Stimulated activated CD4-positive, alpha-beta T cell treated with anti-CD3 and anti-CD28 coated beads, TNF-alpha, amount 100 ng/mL, for 1 hour (primary cell): ENCODE results near the gene SYT1.

Experiments
- DNase-seq, 3 donors: peaks; one replicate each; pipeline ENCODE4 v3.0.0-alpha.2; 2020; ENCODE audit warnings: low read depth in 3 of 3, low spot score in 1 of 3

SYT1 gene

DNA sequence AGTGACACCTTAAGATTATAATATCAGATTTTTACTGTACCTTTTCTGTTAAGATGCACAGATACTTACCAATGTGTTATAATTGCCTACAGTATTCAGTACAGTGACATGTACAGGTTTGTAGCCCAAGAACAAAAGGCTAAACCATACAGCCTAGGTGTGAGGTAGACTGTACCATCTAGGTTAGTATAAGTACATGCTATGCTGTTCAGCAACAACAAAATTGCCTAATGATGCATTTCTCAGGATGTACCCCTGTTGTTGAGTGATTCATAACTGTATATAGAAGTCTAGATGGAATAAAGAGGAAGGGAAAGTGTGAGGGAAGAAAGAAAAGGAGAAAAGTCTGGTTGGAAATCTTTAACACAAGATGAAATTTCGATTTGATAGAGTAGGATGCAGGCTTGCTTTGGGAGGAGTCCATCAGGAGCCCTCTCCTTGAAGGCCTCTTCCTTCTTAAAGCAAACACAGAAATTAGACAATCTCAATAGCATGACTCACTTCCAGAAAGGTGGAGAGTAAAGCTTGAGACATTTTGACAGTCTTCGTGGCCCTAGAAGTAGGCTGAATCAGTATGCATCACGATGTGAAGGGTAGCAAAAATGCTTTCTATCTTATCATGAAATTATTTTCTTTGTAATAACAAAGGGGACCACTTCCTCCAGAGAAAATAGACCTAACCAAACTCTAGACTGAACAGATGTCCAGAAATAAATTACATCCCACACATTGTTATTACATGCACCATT lies 191.5 kb downstream of the SYT1 start:
- DNase-seq = no peak

DNA sequence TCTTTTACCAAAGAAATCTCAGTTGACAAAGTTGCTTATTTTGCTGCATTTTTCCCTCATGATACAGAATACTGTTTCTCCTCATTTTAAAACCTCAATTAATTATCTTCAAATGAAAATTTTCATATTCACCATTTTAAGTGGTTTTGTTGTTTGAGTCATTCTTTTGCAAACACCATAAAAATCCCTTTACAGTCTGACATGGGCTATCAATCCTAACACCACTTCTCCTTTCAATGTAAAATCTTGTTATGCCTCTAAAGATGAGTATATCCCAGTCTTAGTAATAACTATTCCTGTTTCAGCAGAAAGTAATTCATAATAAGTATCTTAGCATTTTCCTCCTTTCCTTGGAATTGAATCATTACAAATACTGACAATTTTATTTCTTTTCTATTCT lies 192.2 kb downstream of the SYT1 start:
- DNase-seq = no peak

DNA sequence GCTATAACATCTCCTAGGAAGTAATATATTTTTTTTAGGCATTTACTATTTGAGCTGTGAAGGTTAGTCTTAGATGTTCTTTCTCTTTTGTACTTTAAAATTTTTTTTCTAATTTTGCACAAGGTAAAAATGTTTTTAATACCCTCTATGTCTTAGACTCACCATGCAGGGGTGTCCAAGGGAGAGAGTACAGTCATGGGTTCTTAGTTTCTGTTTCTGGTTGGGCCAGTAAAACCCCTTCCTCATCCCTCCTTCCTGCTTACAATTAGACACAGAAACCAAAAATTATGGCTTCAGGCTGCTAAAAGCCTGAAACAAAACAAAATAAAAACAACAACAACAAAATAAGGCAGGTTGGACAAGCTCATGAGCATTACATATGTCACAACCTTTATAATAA lies 193.0 kb downstream of the SYT1 start:
- DNase-seq = no peak

DNA sequence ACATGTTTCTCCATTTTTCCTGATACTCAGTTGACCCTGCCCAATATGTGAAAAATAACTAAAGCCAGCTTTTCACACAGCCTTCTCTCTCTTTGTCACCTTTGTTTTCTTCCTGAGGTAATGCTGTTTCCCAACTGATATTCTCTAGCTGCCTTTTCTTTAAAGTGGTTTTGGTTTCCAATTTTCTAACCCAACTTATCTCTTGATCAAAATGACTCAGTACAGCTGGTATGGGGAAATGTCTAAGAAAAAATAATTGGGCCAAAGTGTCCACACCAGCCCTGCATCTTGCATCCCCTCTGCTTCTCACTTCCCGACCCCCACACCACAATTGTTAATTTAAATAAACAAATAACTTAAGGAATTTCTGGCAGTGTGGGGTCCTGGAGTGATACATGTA lies 193.8 kb downstream of the SYT1 start:
- DNase-seq = no peak

DNA sequence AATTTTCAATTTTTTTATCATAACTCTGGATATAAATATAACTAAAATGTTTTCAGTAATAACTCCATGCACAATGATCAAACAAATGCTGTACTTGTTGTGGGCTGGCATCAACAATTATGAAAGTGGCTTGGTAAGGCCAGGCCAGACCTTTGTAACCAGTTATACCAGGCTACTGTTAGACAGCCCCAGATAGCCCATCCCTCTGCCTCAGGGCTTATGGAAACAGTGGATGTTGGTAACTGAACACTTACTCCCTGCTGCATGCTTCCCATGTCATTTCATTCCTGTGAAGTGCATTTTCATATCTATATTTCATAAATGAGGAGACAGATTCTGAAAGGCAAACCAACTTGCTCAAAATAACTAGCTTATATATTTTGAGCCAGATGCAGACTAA lies 195.0 kb downstream of the SYT1 start:
- DNase-seq = no peak

DNA sequence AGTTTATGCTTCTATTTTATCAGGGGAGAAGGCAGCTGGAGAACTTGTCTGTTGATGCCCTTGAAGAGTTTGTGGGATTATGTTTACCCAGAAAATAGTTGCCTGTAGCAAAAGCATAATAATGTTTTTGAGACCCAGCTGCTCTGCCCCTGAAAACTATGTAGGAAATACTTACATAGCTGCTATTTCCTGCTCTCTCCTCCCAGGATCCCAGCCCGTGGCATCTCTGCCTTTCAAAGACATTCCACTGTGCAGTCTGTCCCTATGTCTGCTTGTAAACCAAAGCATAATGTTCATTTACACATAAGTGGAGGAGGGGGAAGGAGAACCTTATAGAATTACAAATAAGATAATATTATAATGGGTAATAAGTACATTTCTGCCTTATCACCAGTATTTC lies 198.7 kb downstream of the SYT1 start:
- no peak for DNase-seq

DNA sequence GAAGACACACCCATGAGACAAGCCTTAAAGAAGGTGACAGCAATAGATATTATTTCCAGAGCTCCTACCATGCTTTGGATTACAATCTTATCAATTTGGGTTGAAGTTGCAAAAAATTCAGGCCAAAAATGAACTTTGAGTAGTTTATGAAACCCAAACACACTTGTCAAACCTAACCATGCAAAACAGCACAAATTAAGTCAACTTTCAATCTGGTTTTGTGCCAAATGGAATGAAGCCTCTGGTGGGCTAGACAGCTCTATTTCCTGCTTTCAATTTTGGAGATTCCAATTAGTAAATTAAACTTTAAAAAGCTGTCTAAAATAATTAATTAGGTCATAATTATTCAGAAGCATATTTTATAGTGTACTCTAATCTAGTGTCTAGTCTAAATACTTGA lies 203.4 kb downstream of the SYT1 start:
- no peak for DNase-seq

DNA sequence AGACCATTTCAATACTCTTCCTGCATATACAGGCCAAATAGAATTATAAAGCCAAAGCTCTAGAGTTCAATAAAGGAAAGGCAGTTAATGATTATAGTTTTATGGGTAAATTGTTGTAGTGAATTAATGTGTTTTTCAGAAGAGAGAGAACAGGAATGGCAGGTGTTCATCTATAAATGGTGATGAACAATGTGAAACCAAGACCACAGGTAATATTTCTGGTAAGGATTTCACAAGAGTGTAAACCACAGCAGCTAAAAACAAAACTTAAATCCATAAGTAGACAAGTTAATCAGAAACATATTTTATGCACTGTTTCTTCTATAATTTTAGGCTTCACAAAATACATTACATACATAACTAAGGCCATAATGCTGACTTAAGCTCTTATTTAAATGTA lies 204.4 kb downstream of the SYT1 start:
- no peak for DNase-seq

DNA sequence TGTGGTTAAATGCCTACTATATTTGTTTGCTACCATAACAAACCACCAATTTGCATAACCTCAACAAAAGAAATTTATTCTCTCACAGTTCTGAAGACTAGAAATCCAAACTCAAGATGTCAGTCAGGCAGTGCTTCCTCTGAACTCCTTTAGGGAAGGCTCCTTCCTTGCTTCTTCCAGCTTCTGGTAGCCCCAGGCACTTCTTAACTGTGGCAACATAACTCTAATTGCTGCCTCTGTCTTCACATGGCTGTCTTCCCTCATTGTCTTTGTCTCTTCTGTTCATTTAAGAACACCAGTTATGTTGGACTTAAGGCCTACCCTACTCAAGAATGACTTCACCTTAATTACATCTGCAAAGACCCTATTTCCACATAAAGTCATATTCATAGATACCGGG lies 206.9 kb downstream of the SYT1 start:
- no peak for DNase-seq

DNA sequence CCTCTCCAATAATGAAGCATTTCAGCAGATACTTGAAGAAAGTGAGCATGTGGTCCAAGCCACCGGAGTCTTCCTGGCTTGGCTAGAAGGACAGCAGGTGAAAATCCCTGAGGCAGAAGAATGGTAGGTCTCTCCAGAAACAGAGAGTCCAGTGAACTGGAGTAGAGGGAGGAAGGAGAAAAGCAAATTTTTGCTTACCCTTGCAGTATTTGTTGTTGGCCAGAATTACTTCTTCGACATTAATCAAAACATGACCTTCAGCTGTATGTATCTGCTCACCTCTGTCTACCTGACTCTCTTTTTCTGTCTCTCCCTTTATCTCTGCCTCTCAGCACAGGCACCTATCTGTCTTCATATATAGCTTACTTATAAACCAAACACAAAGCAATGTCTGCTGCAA lies 208.9 kb downstream of the SYT1 start:
- DNase-seq = no peak

DNA sequence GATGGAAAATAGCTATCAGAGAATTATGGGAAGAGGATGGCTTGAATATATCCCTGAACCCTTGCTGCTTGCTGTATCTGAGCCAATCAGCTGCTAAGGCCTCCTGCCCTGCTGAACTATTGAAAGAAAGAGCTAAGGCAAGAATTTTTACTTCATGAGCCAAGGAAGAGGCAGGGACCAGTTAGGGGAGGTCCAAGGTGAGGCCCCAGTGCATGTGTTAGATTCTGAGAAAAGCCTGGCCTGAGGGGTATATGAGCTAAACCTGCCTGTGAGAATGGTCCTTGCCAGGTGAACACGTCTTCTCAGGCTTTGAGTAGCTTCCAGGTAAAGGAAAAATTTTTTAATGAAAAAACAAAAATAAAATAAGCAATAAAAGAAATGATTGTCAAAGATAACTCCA lies 218.0 kb downstream of the SYT1 start:
- DNase-seq = no peak

DNA sequence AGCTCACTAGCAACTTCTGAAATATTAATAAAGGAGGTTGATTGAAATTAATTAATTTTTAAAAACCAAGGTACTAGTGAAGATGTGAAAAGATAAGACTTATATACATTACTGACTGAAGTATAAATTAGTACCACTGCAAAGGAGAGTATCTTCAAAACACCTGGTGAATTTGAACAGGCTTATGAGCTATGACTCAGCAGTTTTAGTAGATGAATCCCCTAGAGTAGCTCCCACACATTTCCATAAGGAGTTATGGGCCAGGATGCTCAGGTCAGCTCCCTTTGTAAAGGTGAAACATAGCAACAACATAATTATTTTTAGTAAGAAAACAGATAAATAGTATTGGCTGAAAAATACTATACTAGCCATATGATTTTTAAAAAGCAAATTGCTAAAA lies 218.6 kb downstream of the SYT1 start:
- DNase-seq = no peak

DNA sequence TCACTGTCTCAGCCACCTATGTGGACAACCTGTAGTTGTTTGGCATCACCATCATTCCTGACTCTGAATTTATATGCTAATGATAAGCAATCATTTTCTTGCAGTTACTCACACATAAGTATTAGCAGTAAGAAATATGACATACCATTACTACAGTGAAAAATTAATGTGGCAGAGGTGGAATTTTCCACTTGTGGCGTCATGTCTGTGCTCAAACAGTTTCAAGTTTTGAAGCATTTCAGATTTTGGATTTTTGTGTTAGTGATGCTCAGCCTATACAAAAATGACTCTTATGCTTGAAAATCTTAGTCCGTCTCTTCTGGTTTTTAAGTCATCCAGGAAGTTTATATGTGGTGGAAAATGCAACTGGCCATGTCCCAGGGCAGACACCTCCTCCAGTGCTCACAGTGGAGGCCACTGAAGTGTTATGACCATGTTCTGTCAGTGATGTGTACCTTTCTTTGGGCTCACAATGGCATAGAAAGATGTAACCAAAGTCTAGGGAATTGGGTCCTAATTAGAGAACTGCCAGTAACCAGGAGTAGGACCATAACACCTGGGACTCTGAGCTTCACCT lies 220.6 kb downstream of the SYT1 start:
- no peak for DNase-seq

DNA sequence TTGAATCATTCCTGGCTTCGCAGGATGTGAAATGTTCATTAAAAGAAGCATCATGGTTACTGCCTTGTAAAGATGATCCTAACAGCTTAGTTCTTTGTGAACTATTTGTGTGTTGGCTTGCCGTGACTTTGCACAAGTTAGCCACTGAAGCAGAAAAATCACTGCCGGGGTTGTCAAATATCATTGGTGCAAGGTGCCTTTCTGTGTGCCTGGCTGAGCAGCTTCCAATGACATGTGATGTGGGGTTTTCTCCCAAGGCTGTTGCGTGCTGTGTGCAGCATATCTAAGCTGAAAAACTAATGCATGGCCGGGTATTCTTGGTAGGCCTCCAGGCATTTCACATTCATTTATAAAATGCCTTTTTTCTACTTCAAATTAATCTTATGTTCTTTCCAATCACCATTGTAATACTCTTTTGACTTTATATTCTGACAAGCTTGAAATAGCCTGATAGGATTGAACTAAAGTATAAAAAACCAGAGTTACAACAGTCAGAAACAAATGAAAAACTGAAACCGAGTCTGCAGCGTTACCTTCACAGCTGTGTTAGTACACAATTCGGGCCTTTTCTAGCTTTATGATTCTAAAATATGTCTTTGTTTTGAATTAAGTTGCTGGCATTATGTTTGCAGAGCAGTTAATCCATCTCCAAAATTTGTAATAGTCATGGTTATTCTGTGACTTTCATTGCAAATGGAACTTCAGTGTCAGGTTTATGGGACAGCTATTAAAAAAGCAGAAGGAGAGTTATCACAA lies 222.1 kb downstream of the SYT1 start:
- DNase-seq = no peak

DNA sequence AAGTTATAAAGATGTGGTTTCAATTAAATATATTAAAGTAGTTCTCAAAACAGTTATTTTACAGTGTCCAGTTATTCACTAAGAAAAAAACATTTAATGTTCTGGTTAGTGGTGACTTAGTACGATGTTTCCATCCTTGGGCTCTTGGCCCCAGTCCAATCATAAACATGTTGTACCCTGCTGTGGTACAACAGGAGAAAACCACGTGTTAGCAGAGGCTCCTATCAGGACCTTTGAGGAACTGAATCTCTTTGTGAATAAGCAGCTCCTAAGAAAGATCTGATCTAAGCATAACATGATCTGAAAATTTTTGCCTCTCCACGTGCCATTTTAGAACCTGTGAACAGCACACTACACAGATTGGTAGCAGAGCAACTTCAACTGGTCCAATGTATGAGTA lies 234.0 kb downstream of the SYT1 start:
- no peak for DNase-seq

DNA sequence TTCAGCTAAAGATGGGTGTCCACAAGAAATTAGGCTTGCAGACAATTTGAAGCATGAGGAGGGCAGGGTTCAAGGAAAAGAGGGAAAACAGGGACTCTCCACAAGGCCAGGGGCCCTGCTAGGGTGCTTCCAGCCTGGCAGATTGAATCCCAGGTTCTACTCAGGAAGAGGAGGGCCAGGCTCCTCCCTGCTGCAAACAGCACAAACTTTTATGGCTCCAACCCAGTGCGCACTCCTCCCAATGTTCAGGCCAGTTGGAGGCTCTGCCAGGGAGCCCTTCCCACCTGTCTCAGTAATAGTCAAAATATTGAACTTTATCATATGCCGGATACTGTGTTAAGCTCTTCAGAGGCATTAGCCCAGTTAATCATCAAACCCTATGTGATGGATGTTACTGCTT lies 244.4 kb downstream of the SYT1 start:
- no peak for DNase-seq

DNA sequence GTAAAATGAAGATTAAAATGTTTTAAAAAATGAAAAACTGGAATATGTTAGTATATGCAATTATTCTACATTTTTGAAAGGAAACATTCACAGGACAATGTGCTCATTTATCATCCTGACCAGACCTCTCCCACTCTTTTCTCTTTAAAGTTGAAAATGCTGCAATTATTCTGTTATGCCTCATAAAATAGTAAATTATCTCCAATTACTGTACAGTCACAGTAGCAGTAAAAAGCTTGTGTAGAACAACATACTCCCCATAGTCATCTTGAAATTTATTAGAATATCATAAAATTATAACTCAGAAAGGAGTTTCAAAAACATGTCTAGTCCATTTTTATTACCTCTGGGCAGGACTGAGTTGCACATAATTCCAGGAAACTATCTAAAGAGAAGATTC lies 250.3 kb downstream of the SYT1 start:
- no peak for DNase-seq

DNA sequence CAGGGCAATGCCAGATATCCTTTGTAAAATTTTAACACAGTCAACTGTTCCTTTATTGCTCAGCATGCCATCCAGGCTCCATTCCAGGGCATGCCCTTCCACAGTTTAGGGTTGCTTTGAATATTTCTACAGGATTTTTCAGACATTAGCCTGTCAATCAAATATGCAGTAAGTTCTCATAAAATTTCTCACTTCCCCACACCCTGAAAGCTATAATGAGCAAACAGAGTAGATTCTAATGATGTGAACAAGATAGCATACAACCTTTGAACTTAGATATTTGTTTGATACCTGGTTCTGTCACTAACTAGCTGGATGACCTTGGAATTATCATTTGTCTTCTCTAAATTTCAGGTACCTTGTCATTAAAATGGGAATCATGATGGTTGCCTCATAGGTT lies 251.2 kb downstream of the SYT1 start:
- no peak for DNase-seq

DNA sequence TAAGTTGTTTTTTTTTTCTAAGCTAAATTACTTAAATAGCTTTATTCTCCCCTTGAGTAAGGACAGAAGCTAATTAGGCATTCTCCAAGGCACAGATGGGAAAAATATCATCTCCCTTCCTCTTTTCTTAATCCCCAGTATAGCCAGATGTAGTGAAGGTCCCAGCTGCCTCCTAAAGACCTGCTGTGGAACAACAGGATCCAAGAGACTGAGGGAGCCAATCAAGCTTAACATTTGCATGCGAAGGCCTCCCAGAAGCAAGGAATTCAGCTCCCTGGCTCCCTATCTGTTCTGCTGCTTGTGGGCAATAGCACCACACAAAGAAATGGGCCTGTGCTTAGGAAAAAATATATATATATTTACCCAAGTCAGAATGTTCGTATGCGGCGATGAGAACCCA lies 255.2 kb downstream of the SYT1 start:
- DNase-seq = no peak

DNA sequence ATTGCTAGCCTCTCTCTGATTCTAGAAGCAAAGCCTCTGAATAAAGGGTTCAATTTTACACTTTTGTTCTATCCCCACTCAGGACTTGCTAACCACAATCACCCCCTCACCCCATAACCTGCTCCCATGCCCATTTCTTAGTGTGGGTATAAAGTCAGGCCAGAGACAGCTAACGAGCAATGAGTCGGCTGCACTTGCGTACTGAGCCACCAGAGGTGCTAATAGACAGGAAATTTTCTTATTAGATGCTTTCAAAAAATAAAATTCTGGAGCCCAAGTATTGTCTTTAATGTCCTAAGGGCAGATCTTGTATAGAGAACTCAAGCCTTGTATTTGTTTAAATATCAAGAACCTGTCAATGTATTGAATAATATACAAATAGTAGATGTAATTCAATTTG lies 256.9 kb downstream of the SYT1 start:
- no peak for DNase-seq

DNA sequence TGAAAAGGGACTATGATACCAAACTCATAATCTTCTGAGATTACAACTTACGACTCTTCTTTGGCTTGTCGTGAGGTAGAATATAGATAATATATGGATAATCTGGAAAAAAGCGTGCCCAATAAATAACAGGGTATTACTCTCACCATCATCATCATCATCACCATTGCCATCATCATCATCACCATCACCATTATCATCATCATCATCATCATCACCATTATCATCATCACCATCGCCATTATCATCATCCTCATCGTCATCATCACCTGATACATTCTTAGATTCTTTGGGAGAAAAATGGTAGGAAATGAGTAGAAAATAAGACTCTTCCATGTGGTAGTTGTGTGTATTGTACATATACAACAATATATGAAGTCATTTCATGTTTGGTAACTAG lies 259.8 kb downstream of the SYT1 start:
- DNase-seq = no peak

DNA sequence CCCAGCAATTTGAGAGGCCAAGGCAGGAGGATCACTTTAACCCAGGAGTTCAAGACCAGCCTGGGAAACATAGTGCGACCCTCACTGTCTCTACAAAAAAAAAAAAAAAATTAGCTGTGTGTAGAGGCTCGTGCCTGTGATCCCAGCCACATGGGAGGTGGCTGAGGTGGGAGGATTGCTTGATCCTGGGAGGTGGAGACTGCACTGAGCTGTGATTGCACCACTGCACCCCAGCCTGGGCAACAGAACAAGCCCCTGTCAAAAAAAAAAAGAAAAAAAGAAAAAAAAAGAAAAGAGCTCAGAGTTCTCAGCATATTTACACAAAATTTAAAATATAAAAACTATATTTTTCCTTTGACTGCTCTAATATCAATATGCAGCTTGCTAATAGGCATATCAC lies 260.8 kb downstream of the SYT1 start:
- no peak for DNase-seq
